ENCODE results near the gene ZNF487. TPM values are rescaled to one million over a fixed set of nuclear protein-coding genes. Genes with fewer than 3 reads are reported as not detected.
"Not testable (repeated sequence)": the region's sequence is repeated elsewhere in the genome, so short reads cannot be mapped to it uniquely, and the experiment has no call there.

ZNF487 gene
- total and polyA plus RNA-seq, 2 experiments from 2014 or later: 8.1 to 8.9 TPM

GRCh38 chr10:43440463-43441134 lies 3.7 kb downstream of the ZNF487 start:
- Histone ChIP-seq H3K4me3 (no peak overlapping the region), H4K20me1 (ENCODE audit: insufficient read depth, poor library complexity, severe bottlenecking) (no peaks in the 10 kb centered on the region), H3K27me3 (no peaks in the 10 kb centered on the region), H3K36me3 (replicated peaks; ENCODE audit: insufficient read depth, low read depth) (no peaks in the 10 kb centered on the region), H3K9me2 (replicated peaks; ENCODE audit: insufficient read depth) (no peaks in the 10 kb centered on the region), H3K27ac (no peak overlapping the region), H3K9me3 (ENCODE audit: low read depth) (no peaks in the 10 kb centered on the region), H3K4me2 (no peak overlapping the region), H3K79me2 (peaks cover 23% of the 10 kb centered on the region), H3K4me1 (ENCODE audit: insufficient read depth) (peaks cover 5% of the 10 kb centered on the region), H2AFZ (no peak overlapping the region)
- DNase-seq (ENCODE audit: low spot score): no peak
- 96% methylated on average over 5 of the region's 5 CpGs for WGBS (ENCODE audit: low lambda C conversion rate, missing lambda C conversion rate)
- TF ChIP-seq CTCF (IDR thresholded peaks at IDR 0.05; ENCODE audit: poor library complexity) (no peak), EZH2phosphoT487 (IDR thresholded peaks at IDR 0.05; ENCODE audit: low read depth, severe bottlenecking, unreplicated experiment) (no peak), EZH2 (IDR thresholded peaks at IDR 0.05; ENCODE audit: borderline replicate concordance) (no peak)

DNA sequence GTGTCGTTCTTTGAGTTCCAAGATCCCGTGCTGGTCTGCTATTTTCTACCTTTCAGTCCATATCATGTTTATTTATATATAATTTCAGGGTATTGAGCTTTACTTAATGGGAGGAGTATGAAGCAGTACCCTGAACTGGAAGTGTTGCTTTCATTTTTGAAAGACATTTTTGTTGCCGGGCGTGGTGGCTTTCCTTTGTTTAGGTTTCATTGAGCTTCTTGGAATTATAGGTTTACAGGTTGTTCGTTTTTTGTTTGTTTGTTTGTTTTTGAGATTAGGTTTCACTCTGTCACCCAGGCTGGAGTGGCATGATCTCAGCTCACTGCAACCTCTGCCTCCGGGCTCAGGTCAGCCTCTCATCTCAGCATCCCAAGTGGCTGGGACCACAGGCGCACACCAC lies 7.4 kb downstream of the ZNF487 start:
- no peak overlapping the region for H3K27ac ChIP-seq
- H2AFZ ChIP-seq: no peak overlapping the region
- TF ChIP-seq CTCF (IDR thresholded peaks at IDR 0.05; ENCODE audit: poor library complexity): no peak
- no peak for TF ChIP-seq EZH2 (IDR thresholded peaks at IDR 0.05; ENCODE audit: borderline replicate concordance)
- TF ChIP-seq EZH2phosphoT487 (IDR thresholded peaks at IDR 0.05; ENCODE audit: low read depth, severe bottlenecking, unreplicated experiment): no peak
- no peak overlapping the region for H3K4me2 ChIP-seq
- H3K4me1 ChIP-seq (ENCODE audit: insufficient read depth): no peaks in the 10 kb centered on the region
- DNase-seq (ENCODE audit: low spot score): no peak
- no peaks in the 10 kb centered on the region for H3K9me2 ChIP-seq (replicated peaks; ENCODE audit: insufficient read depth)
- no peaks in the 10 kb centered on the region for H3K36me3 ChIP-seq (replicated peaks; ENCODE audit: insufficient read depth, low read depth)
- no peak overlapping the region for H3K4me3 ChIP-seq
- H3K79me2 ChIP-seq: peaks cover 6% of the 10 kb centered on the region
- 80% methylated on average over 7 of the region's 7 CpGs for WGBS (ENCODE audit: low lambda C conversion rate, missing lambda C conversion rate)
- no peaks in the 10 kb centered on the region for H3K9me3 ChIP-seq (ENCODE audit: low read depth)
- H4K20me1 ChIP-seq (ENCODE audit: insufficient read depth, poor library complexity, severe bottlenecking): no peaks in the 10 kb centered on the region
- H3K27me3 ChIP-seq: no peaks in the 10 kb centered on the region

DNA sequence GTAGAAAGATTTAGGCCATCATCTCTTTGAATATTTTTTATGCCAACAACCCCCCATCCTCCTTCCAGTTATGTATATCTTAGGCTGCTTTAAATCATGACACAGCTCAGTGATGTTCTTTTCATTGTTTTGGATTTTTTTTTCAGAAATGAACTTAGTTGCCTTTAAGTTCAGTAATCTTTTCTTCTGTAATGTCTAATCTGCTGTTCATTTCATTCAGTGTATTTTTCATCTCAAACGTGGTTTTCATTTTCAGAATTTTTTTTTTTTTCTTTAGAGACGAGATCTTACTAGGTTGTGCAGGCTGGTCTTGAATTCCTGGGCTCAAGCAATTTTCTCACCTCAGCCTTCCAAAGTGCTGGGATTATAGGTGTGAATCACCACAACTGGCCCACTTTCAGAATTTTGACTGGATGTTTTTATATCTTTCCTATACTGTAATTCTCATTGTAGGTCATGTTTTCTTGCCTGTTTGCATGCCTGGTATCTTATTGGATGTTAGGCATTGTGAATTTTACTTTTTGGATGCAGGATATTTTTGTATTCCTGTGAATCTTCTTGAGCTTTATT lies 8.1 kb downstream of the ZNF487 start:
- H3K9me3 ChIP-seq (ENCODE audit: low read depth): no peaks in the 10 kb centered on the region
- no peak overlapping the region for H2AFZ ChIP-seq
- peaks cover 3% of the 10 kb centered on the region for H3K79me2 ChIP-seq
- H3K4me2 ChIP-seq: no peak overlapping the region
- TF ChIP-seq CTCF (IDR thresholded peaks at IDR 0.05; ENCODE audit: poor library complexity) (no peak), EZH2 (IDR thresholded peaks at IDR 0.05; ENCODE audit: borderline replicate concordance) (no peak), EZH2phosphoT487 (IDR thresholded peaks at IDR 0.05; ENCODE audit: low read depth, severe bottlenecking, unreplicated experiment) (no peak)
- no peaks in the 10 kb centered on the region for H3K27me3 ChIP-seq
- no peaks in the 10 kb centered on the region for H3K36me3 ChIP-seq (replicated peaks; ENCODE audit: insufficient read depth, low read depth)
- no peak for DNase-seq (ENCODE audit: low spot score)
- no peaks in the 10 kb centered on the region for H3K4me1 ChIP-seq (ENCODE audit: insufficient read depth)
- H3K9me2 ChIP-seq (replicated peaks; ENCODE audit: insufficient read depth): no peaks in the 10 kb centered on the region
- H3K4me3 ChIP-seq: no peak overlapping the region
- WGBS (ENCODE audit: low lambda C conversion rate, missing lambda C conversion rate): 92% methylated on average over 2 of the region's 2 CpGs
- H3K27ac ChIP-seq: no peak overlapping the region
- no peaks in the 10 kb centered on the region for H4K20me1 ChIP-seq (ENCODE audit: insufficient read depth, poor library complexity, severe bottlenecking)

GRCh38 chr10:43446219-43447017 lies 9.5 kb downstream of the ZNF487 start:
- not testable (repeated sequence) for H3K27ac ChIP-seq; H3K4me3 ChIP-seq; H3K4me1 ChIP-seq (ENCODE audit: insufficient read depth); H3K4me2 ChIP-seq; H3K79me2 ChIP-seq; DNase-seq (ENCODE audit: low spot score); H3K27me3 ChIP-seq; H4K20me1 ChIP-seq (ENCODE audit: insufficient read depth, poor library complexity, severe bottlenecking); H2AFZ ChIP-seq; H3K36me3 ChIP-seq (replicated peaks; ENCODE audit: insufficient read depth, low read depth); H3K9me2 ChIP-seq (replicated peaks; ENCODE audit: insufficient read depth); H3K9me3 ChIP-seq (ENCODE audit: low read depth)
- 96% methylated on average over 20 of the region's 53 CpGs for WGBS (ENCODE audit: low lambda C conversion rate, missing lambda C conversion rate)
